A549 (cell line): ENCODE results near the gene OBSCN. TPM values are rescaled to one million over a fixed set of nuclear protein-coding genes. Genes with fewer than 3 reads are reported as not detected.

Experiments
- ATAC-seq, 2 experiments: fragments of 200-7000 bp in 1 of 2; fragments of >200 bp in 1 of 2; cut with Nextera tagmentation in 1 of 2; cut with Tn5 transposase in 1 of 2; 3 replicates each; pipeline versions ENCODE4 v1.8.0 to v1.9.1; 2018 to 2020; ENCODE audit warnings: mild to moderate bottlenecking in 1 of 2, moderate library complexity in 1 of 2
- CTCF ChIA-PET: fragments of 300-600 bp; sonication (Branson Sonifier 250); formaldehyde crosslinking; extraction: SDS; loops from one replicate; lab custom pipeline; 2021; ENCODE audit warnings: antibody characterized with exemption, inconsistent platforms; lab: Yijun Ruan, JAX
- POLR2A ChIA-PET: fragments of 350-600 bp; formaldehyde crosslinking; extraction: SDS; loops from one replicate; lab custom pipeline; 2021; ENCODE audit warnings: antibody characterized with exemption, inconsistent platforms; lab: Yijun Ruan, JAX
- DNase-seq, 2 experiments: peaks; one replicate each; pipeline versions ENCODE4 v3.0.0 to v3.0.0-alpha.2; 2011 to 2016; ENCODE audit warnings: low read depth in 1 of 2, low spot score in 1 of 2
- FAIRE-seq: peaks from 2 replicates; lab custom pipeline; 2011; peaks lifted over from hg19 to GRCh38; lab: Jason Lieb, UNC
- H3K27ac ChIP-seq, 2 experiments: fragments of >200 bp; sonication (Bioruptor Twin); formaldehyde crosslinking; 3 replicates each; pipeline ENCODE4 v1.5.1; 2016 to 2017
- H3K4me1 ChIP-seq: fragments of >200 bp; sonication (Bioruptor Twin); formaldehyde crosslinking; 3 replicates; pipeline ENCODE4 v1.6.1; 2016
- H3K4me2 ChIP-seq: fragments of >200 bp; sonication (Bioruptor Twin); formaldehyde crosslinking; 3 replicates; pipeline ENCODE4 v1.6.1; 2016
- H3K4me3 ChIP-seq: fragments of >200 bp; sonication (Bioruptor Twin); formaldehyde crosslinking; 3 replicates; pipeline ENCODE4 v1.5.1; 2016
- H3K9me3 ChIP-seq: fragments of >200 bp; sonication (Bioruptor Twin); formaldehyde crosslinking; 3 replicates; pipeline ENCODE4 v1.6.1; 2016
- EHMT2 ChIP-seq: fragments of 200-600 bp; sonication (generic); IDR thresholded peaks from 2 replicates; pipeline ENCODE4 v1.6.1; 2016; ENCODE audit warnings: antibody characterized with exemption, low read depth, mild to moderate bottlenecking, moderate library complexity
- FOSB ChIP-seq: fragments of 250-450 bp; sonication (Bioruptor Pico); IDR thresholded peaks from 2 replicates; pipeline ENCODE4 v1.5.0; 2020; ENCODE audit warnings: mild to moderate bottlenecking, moderate library complexity
- HEYL ChIP-seq: fragments of 250-450 bp; sonication (Bioruptor Pico); IDR thresholded peaks from 2 replicates; pipeline ENCODE4 v1.8.0; 2021; ENCODE audit warnings: mild to moderate bottlenecking, moderate library complexity
- HOXA7 ChIP-seq: fragments of 250-450 bp; sonication (Bioruptor Pico); IDR thresholded peaks from 2 replicates; pipeline ENCODE4 v1.5.0; 2020; ENCODE audit warnings: mild to moderate bottlenecking, moderate library complexity
- JUNB ChIP-seq: fragments of >200 bp; sonication (Bioruptor Twin); formaldehyde crosslinking; IDR thresholded peaks from 2 replicates; pipeline ENCODE4 v1.6.1; 2016
- MYC ChIP-seq: IDR thresholded peaks from 2 replicates; pipeline ENCODE4 v1.6.1; 2012; ENCODE audit warnings: mild to moderate bottlenecking, inconsistent platforms, low read length, improper control_type of control experiment, borderline replicate concordance
- NPAS2 ChIP-seq: fragments of 250-450 bp; sonication (Bioruptor Pico); IDR thresholded peaks from 2 replicates; pipeline ENCODE4 v1.8.0; 2022; ENCODE audit warnings: mild to moderate bottlenecking, moderate library complexity, borderline replicate concordance
- NR3C1 ChIP-seq: fragments of >200 bp; sonication (Bioruptor Twin); formaldehyde crosslinking; IDR thresholded peaks from 3 replicates; pipeline ENCODE4 v1.6.1; 2017
- RCOR1 ChIP-seq: fragments of 150-350 bp; IDR thresholded peaks from 2 replicates; pipeline ENCODE4 v1.6.1; 2014; ENCODE audit warnings: antibody characterized with exemption, low read length, low read depth
- RNF2 ChIP-seq: fragments of 200-600 bp; sonication (generic); IDR thresholded peaks from 2 replicates; pipeline ENCODE4 v1.6.1; 2016; ENCODE audit warnings: low read depth, mild to moderate bottlenecking, antibody characterized with exemption, moderate library complexity, borderline replicate concordance
- SREBF2 ChIP-seq: fragments of 450-650 bp; IDR thresholded peaks from 2 replicates; pipeline ENCODE4 v1.6.1; 2014; ENCODE audit warnings: mild to moderate bottlenecking, moderate library complexity
- ZSCAN20 ChIP-seq: fragments of 250-450 bp; sonication (Bioruptor Pico); IDR thresholded peaks from 2 replicates; pipeline ENCODE4 v1.8.0; 2022; ENCODE audit warnings: mild to moderate bottlenecking, moderate library complexity
- WGBS: methylation state at CpG from one replicate; pipeline ENCODE4 v1.1.6; 2017; ENCODE audit errors: missing lambda C conversion rate; 5-methylcytosine and 5-hydroxymethylcytosine counted together
- polyA plus RNA-seq, 4 experiments: library from polyadenylated mRNA; depleted of rRNA in 3 of 4; stranded (reverse); fragments of >200 nt; fragmentation: RNase III in 1 of 4; extraction: RNeasy Plus Mini Kit Qiagen cat#74134 plus additional on column Dnase treatment in 1 of 4; gene quantifications; 2 replicates in 3 of 4; 3 replicates in 1 of 4; pipeline ENCODE4 v1.2.3, GENCODE V29; 2011 to 2017
- TF ChIP-seq, protein P1 (sequence below): IDR thresholded peaks from 2 replicates; pipeline ENCODE4 v1.6.1; 2012
- TF ChIP-seq, protein P2 (sequence below): fragments of 250-450 bp; sonication (Bioruptor Pico); IDR thresholded peaks from 2 replicates; pipeline ENCODE4 v1.5.0; 2020; ENCODE audit warnings: low read depth, mild to moderate bottlenecking, moderate library complexity
- TF ChIP-seq, protein P3 (sequence below): fragments of >200 bp; sonication (Bioruptor Twin); formaldehyde crosslinking; IDR thresholded peaks from 3 replicates; pipeline ENCODE4 v1.5.1; 2016

Gene OBSCN
- polyA plus RNA-seq, 2 of the 4 experiments (the other 2 are of a cell fraction): 3.1 to 6.8 TPM

DNA sequence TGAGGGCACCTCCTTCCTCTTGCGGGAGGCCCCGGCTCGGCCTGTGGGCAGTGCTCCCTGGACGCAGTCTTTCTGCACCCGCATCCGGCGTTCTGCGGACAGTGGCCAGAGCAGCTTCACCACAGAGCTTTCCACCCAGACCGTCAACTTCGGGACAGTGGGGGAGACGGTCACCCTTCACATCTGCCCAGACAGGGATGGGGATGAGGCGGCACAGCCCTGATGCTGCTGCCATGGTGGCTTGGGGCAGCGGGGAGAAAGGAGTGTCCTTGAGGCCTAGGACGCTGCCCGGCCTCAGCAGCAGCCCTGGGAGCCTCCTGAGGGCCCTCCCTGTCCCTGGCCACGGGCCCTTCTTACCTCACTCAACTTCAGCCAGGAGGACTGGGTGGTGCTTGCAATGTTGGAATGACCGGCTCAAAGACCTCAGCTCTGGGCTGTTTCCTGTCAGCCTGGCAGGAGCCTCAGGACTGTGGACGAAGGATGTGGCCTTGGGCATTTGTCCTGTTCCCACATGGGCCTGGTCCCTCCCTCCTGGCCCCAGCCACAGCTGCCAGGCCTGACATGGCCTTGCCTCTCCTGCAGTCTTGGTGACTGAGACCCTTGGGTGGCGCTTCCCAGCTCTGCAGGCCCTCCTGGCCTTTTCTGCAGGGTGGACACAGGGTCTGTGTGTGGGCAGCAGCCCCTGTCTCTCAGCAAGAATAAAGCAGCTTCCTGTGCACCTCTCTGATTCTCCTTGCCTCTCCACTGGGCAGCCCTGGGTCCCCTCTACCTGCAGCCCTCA lies 152.9 kb downstream of the OBSCN start:
- WGBS: 87% methylated on average over 18 of the region's 19 CpGs
- CTCF ChIA-PET: no interaction called here
- no peak for FAIRE-seq
- Histone ChIP-seq H3K4me1 (no peaks in the 10 kb centered on the region), H3K9me3 (no peaks in the 10 kb centered on the region), H3K4me2 (no peak overlapping the region), H3K4me3 (no peak overlapping the region), H3K27ac (no peak overlapping the region)
- ATAC-seq: no peak; a peak in 4 of 6 replicates
- POLR2A ChIA-PET: interaction anchor here (0.6 kb wide), 1 partner anchor 46 kb away, joined by 4 read pairs; the partner anchor contains the start of gene TRIM11
- DNase-seq: no peak
- TF ChIP-seq, protein P1, sequence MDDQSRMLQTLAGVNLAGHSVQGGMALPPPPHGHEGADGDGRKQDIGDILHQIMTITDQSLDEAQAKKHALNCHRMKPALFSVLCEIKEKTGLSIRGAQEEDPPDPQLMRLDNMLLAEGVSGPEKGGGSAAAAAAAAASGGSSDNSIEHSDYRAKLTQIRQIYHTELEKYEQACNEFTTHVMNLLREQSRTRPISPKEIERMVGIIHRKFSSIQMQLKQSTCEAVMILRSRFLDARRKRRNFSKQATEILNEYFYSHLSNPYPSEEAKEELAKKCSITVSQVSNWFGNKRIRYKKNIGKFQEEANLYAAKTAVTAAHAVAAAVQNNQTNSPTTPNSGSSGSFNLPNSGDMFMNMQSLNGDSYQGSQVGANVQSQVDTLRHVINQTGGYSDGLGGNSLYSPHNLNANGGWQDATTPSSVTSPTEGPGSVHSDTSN: no peak
- no peak for TF ChIP-seq HOXA7
- no peak for TF ChIP-seq FOSB

DNA sequence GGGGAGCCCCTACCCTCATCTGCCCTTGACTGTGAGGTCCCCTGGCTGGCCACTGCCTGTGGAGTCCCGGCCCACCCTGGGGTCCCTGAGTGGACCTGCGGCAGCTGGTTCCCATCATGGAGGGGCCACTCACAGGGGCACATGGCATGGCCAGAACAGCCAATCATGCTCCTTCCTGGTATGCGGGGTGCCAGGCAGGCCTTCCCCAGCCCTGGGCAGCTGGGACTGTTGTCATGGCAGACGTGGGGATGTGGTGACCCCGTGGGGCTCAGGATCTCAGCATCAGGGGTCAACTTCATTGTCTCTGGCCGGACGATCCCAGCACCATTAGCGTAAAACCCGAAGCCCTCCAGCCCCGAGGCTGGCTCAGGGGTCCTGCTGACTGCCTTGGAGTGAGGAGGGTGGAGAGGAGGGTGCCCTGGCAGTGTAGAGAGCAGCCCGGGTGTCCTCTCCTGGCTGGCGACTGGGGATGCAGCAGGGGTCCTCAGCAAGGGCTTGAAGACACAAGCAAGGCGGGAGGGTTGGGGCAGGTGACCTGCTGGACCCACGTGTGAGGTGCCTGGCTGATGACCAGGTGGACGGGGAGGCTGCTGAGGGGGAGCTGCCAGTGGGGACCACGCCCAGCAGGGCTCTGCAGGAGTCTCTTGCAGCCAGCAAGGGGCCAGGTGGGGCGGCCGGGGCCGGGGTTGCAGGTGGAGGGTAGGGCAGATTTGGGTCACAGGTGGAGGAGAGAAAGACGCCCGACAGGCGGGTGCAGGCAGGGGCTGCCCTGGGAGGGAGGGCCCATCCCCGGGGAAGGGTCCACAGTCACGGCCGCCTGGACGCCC lies 153.7 kb downstream of the OBSCN start:
- H3K4me1 ChIP-seq: no peaks in the 10 kb centered on the region
- no peak for ATAC-seq
- FAIRE-seq: no peak
- CTCF ChIA-PET: no interaction called here
- TF ChIP-seq RNF2 (no peak), HOXA7 (no peak), NPAS2 (no peak), JUNB (no peak), HEYL (no peak), ZSCAN20 (CRISPR knock-in tag) (no peak), NR3C1 (no peak), SREBF2 (no peak), RCOR1 (no peak), EHMT2 (no peak), MYC (no peak), FOSB (no peak)
- TF ChIP-seq, protein P2, sequence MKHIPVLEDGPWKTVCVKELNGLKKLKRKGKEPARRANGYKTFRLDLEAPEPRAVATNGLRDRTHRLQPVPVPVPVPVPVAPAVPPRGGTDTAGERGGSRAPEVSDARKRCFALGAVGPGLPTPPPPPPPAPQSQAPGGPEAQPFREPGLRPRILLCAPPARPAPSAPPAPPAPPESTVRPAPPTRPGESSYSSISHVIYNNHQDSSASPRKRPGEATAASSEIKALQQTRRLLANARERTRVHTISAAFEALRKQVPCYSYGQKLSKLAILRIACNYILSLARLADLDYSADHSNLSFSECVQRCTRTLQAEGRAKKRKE (CRISPR knock-in tag): no peak
- TF ChIP-seq, protein P3, sequence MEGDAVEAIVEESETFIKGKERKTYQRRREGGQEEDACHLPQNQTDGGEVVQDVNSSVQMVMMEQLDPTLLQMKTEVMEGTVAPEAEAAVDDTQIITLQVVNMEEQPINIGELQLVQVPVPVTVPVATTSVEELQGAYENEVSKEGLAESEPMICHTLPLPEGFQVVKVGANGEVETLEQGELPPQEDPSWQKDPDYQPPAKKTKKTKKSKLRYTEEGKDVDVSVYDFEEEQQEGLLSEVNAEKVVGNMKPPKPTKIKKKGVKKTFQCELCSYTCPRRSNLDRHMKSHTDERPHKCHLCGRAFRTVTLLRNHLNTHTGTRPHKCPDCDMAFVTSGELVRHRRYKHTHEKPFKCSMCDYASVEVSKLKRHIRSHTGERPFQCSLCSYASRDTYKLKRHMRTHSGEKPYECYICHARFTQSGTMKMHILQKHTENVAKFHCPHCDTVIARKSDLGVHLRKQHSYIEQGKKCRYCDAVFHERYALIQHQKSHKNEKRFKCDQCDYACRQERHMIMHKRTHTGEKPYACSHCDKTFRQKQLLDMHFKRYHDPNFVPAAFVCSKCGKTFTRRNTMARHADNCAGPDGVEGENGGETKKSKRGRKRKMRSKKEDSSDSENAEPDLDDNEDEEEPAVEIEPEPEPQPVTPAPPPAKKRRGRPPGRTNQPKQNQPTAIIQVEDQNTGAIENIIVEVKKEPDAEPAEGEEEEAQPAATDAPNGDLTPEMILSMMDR: no peak
- DNase-seq: no peak
- H3K9me3 ChIP-seq: no peaks in the 10 kb centered on the region
- POLR2A ChIA-PET: no interaction called here
- 72% methylated on average over 17 of the region's 26 CpGs for WGBS
- H3K4me2 ChIP-seq: no peak overlapping the region
- no peak overlapping the region for H3K27ac ChIP-seq
- H3K4me3 ChIP-seq: no peak overlapping the region

DNA sequence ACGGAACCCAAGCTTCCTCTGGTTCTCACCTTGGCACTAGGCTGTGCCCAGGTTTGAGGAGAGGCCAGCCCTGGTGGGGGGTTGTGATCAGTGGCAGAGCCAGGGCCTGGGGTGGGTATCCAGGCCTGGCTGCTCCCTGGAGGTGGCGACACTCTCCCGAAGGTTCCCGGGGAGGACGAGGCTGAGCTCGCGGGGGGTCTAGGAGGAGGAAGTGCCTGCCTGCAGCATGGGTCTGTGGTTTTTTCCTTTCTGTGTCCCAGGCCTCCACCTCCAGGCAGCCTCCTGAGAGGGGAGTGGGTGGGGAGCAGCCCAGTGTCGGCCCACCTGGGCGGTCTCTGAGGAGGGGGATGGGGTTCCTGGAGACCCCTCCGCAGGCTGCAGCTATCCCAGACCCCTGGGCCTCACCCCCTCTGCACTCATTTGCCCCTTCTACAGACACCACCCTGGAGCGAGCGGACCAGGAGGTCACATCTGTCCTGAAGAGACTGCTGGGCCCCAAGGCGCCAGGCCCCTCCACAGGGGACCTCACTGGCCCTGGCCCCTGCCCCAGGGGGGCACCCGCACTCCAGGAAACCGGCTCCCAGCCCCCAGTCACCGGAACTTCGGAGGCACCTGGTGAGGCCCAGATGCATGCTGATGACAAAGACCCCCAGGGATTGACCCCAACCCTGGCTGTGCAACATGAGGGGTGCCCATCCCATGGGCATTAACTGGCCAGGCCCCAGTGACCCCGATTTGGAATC lies 154.5 kb downstream of the OBSCN start:
- ATAC-seq (no peak), DNase-seq (no peak), FAIRE-seq (no peak)
- WGBS: 75% methylated on average over 12 of the region's 18 CpGs
- H3K27ac ChIP-seq: no peak overlapping the region
- TF ChIP-seq ZSCAN20 (CRISPR knock-in tag): no peak
- no peak for TF ChIP-seq NR3C1
- POLR2A ChIA-PET: no interaction called here
- CTCF ChIA-PET: no interaction called here
- no peak overlapping the region for H3K4me2 ChIP-seq
- H3K4me1 ChIP-seq: no peaks in the 10 kb centered on the region
- H3K4me3 ChIP-seq: no peak overlapping the region
- no peaks in the 10 kb centered on the region for H3K9me3 ChIP-seq
